Measurements from ENCODE around the gene FUOM. TPM values are rescaled to one million over a fixed set of nuclear protein-coding genes. Genes with fewer than 3 reads are reported as not detected.

FUOM gene
- total RNA-seq, 4 donors from 2014 or later: 6.7 to 17.7 (median 12.5) TPM

GRCh38 chr10:133403359-133403758 lies 45.5 kb upstream of the FUOM start:
- no peaks in the 10 kb centered on the region for H3K27me3 ChIP-seq
- H3K27ac ChIP-seq: no peak overlapping the region
- intact Hi-C loops (cut with DNase I): no loop called here
- no peaks in the 10 kb centered on the region for H3K9me3 ChIP-seq
- 78 to 82% methylated on average over 15 to 16 of the region's 16 CpGs for WGBS, 2 donors
- H3K4me1 ChIP-seq: no peaks in the 10 kb centered on the region
- H3K4me3 ChIP-seq: no peak overlapping the region
- TF ChIP-seq POLR2A (IDR thresholded peaks at IDR 0.05) (no peak), CTCF (IDR thresholded peaks at IDR 0.05) (no peak)
- DNase-seq: no peak
- peaks cover 11 to 98% (median 22%) of the 10 kb centered on the region in 3 donors for H3K36me3 ChIP-seq

GRCh38 chr10:133401981-133402725 lies 44.3 kb upstream of the FUOM start:
- 90 to 92% methylated on average over 2 to 12 of the region's 21 CpGs for WGBS, 2 donors
- Histone ChIP-seq H3K36me3 (peaks cover 11 to 98% (median 28%) of the 10 kb centered on the region in 3 donors), H3K4me1 (no peaks in the 10 kb centered on the region), H3K27me3 (no peaks in the 10 kb centered on the region), H3K9me3 (no peaks in the 10 kb centered on the region), H3K4me3 (no peak overlapping the region), H3K27ac (no peak overlapping the region)
- intact Hi-C loops (cut with DNase I): no loop called here
- TF ChIP-seq CTCF (IDR thresholded peaks at IDR 0.05) (no peak), POLR2A (IDR thresholded peaks at IDR 0.05) (no peak)
- DNase-seq: no peak

- TF ChIP-seq POLR2A (IDR thresholded peaks at IDR 0.05): no peak
- TF ChIP-seq CTCF (IDR thresholded peaks at IDR 0.05): no peak
- Histone ChIP-seq H3K36me3 (peaks cover 11 to 98% (median 28%) of the 10 kb centered on the region in 3 donors), H3K4me1 (no peaks in the 10 kb centered on the region), H3K27ac (peak overlapping the region in 1 of 4 donors; percentile 21), H3K9me3 (no peaks in the 10 kb centered on the region), H3K4me3 (no peak overlapping the region), H3K27me3 (no peaks in the 10 kb centered on the region)
- intact Hi-C loops (cut with DNase I): no loop called here
- no peak for DNase-seq
- 89 to 95% methylated on average over 9 of the region's 12 CpGs for WGBS, 2 donors
Measured at GRCh38 chr10:133401500-133401899, 43.7 kb upstream of the FUOM start.

- peaks cover 11 to 98% (median 23%) of the 10 kb centered on the region in 3 donors for H3K36me3 ChIP-seq
- intact Hi-C loops (cut with DNase I): no loop called here
Measured at GRCh38 chr10:133400624-133401424, 43.0 kb upstream of the FUOM start.

More at GRCh38 chr10:133400624-133401424, 43.0 kb upstream of the FUOM start:
- no peaks in the 10 kb centered on the region for H3K27me3 ChIP-seq
- no peak overlapping the region for H3K4me3 ChIP-seq
- peaks cover 0 to 5% (median 0%) of the 10 kb centered on the region in 3 donors for H3K4me1 ChIP-seq
- no peak for DNase-seq
- H3K9me3 ChIP-seq: no peaks in the 10 kb centered on the region
- TF ChIP-seq CTCF (IDR thresholded peaks at IDR 0.05) (no peak), POLR2A (IDR thresholded peaks at IDR 0.05) (peak in 1 of 4 donors; percentile 18)
- H3K27ac ChIP-seq: peak overlapping the region in 1 of 4 donors; percentile 26
- 76 to 84% methylated on average over 7 to 9 of the region's 10 CpGs for WGBS, 2 donors
